Measurements from ENCODE around the gene CRY2.

CRY2 gene

GRCh38 chr11:45847911-45848316 is 639 bp downstream of the CRY2 start:
- peak in 1 of 2 donors; percentile 6 for DNase-seq (ENCODE audit: low read depth in 1 of 2, low spot score in 1 of 2)

GRCh38 chr11:45848654-45849081 is 1.4 kb downstream of the CRY2 start:
- DNase-seq (ENCODE audit: low read depth in 1 of 2, low spot score in 1 of 2), result no peak

- no peak for DNase-seq (ENCODE audit: low read depth in 1 of 2, low spot score in 1 of 2)
Measured at GRCh38 chr11:45850446-45850845, 3.2 kb downstream of the CRY2 start.

- no peak for DNase-seq (ENCODE audit: low read depth in 1 of 2, low spot score in 1 of 2)
Measured at GRCh38 chr11:45851228-45851627, 4.0 kb downstream of the CRY2 start.

- DNase-seq (ENCODE audit: low read depth in 1 of 2, low spot score in 1 of 2), result no peak
Measured at GRCh38 chr11:45852018-45852711, 4.9 kb downstream of the CRY2 start.

GRCh38 chr11:45852712-45853101 is 5.4 kb downstream of the CRY2 start:
- no peak for DNase-seq (ENCODE audit: low read depth in 1 of 2, low spot score in 1 of 2)

- no peak for DNase-seq (ENCODE audit: low read depth in 1 of 2, low spot score in 1 of 2)
Measured at GRCh38 chr11:45853332-45854219, 6.3 kb downstream of the CRY2 start.

GRCh38 chr11:45855308-45855707 is 8.0 kb downstream of the CRY2 start:
- DNase-seq (ENCODE audit: low read depth in 1 of 2, low spot score in 1 of 2), result no peak

- no peak for DNase-seq (ENCODE audit: low read depth in 1 of 2, low spot score in 1 of 2)
Measured at GRCh38 chr11:45856044-45856468, 8.8 kb downstream of the CRY2 start.

- no peak for DNase-seq (ENCODE audit: low read depth in 1 of 2, low spot score in 1 of 2)
Measured at GRCh38 chr11:45857961-45858474, 10.7 kb downstream of the CRY2 start.

- no peak for DNase-seq (ENCODE audit: low read depth in 1 of 2, low spot score in 1 of 2)
Measured at GRCh38 chr11:45858751-45859398, 11.6 kb downstream of the CRY2 start.

- DNase-seq (ENCODE audit: low read depth in 1 of 2, low spot score in 1 of 2), result no peak
Measured at GRCh38 chr11:45859661-45860140, 12.4 kb downstream of the CRY2 start.

- DNase-seq (ENCODE audit: low read depth in 1 of 2, low spot score in 1 of 2), result no peak
Measured at GRCh38 chr11:45860348-45860747, 13.1 kb downstream of the CRY2 start.

GRCh38 chr11:45860764-45861510 is 13.7 kb downstream of the CRY2 start:
- no peak for DNase-seq (ENCODE audit: low read depth in 1 of 2, low spot score in 1 of 2)

GRCh38 chr11:45864041-45864440 is 16.8 kb downstream of the CRY2 start:
- DNase-seq (ENCODE audit: low read depth in 1 of 2, low spot score in 1 of 2), result no peak

- no peak for DNase-seq (ENCODE audit: low read depth in 1 of 2, low spot score in 1 of 2)
Measured at GRCh38 chr11:45869551-45869950, 22.3 kb downstream of the CRY2 start.

GRCh38 chr11:45870706-45871105 is 23.4 kb downstream of the CRY2 start:
- no peak for DNase-seq (ENCODE audit: low read depth in 1 of 2, low spot score in 1 of 2)

- no peak for DNase-seq (ENCODE audit: low read depth in 1 of 2, low spot score in 1 of 2)
Measured at GRCh38 chr11:45871638-45872037, 24.4 kb downstream of the CRY2 start.

GRCh38 chr11:45872651-45873356 is 25.5 kb downstream of the CRY2 start:
- DNase-seq (ENCODE audit: low read depth in 1 of 2, low spot score in 1 of 2), result no peak

- no peak for DNase-seq (ENCODE audit: low read depth in 1 of 2, low spot score in 1 of 2)
Measured at GRCh38 chr11:45876401-45876800, 29.1 kb downstream of the CRY2 start.

Data from stimulated activated CD4-positive, alpha-beta T cell treated with anti-CD3 and anti-CD28 coated beads, Interleukin-15, amount 100 ng/mL, for 1 hour (primary cell).